ENCODE data around the gene HOXA5. TPM values are rescaled to one million over a fixed set of nuclear protein-coding genes. Genes with fewer than 3 reads are reported as not detected.

The HOXA5 gene
- total and polyA plus RNA-seq, 10 of the 15 experiments (the other 5 are each of a cell fraction or from before 2014, with no cell fraction given): 0.05 to 0.13 TPM; not detected in 8

- TF ChIP-seq, protein P1, sequence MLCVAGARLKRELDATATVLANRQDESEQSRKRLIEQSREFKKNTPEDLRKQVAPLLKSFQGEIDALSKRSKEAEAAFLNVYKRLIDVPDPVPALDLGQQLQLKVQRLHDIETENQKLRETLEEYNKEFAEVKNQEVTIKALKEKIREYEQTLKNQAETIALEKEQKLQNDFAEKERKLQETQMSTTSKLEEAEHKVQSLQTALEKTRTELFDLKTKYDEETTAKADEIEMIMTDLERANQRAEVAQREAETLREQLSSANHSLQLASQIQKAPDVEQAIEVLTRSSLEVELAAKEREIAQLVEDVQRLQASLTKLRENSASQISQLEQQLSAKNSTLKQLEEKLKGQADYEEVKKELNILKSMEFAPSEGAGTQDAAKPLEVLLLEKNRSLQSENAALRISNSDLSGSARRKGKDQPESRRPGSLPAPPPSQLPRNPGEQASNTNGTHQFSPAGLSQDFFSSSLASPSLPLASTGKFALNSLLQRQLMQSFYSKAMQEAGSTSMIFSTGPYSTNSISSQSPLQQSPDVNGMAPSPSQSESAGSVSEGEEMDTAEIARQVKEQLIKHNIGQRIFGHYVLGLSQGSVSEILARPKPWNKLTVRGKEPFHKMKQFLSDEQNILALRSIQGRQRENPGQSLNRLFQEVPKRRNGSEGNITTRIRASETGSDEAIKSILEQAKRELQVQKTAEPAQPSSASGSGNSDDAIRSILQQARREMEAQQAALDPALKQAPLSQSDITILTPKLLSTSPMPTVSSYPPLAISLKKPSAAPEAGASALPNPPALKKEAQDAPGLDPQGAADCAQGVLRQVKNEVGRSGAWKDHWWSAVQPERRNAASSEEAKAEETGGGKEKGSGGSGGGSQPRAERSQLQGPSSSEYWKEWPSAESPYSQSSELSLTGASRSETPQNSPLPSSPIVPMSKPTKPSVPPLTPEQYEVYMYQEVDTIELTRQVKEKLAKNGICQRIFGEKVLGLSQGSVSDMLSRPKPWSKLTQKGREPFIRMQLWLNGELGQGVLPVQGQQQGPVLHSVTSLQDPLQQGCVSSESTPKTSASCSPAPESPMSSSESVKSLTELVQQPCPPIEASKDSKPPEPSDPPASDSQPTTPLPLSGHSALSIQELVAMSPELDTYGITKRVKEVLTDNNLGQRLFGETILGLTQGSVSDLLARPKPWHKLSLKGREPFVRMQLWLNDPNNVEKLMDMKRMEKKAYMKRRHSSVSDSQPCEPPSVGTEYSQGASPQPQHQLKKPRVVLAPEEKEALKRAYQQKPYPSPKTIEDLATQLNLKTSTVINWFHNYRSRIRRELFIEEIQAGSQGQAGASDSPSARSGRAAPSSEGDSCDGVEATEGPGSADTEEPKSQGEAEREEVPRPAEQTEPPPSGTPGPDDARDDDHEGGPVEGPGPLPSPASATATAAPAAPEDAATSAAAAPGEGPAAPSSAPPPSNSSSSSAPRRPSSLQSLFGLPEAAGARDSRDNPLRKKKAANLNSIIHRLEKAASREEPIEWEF (IDR thresholded peaks at IDR 0.05; ENCODE audit: insufficient replicate concordance, low read depth, low read length): no peak
- no peak for TF ChIP-seq WRNIP1 (IDR thresholded peaks at IDR 0.05; ENCODE audit: borderline replicate concordance, low read depth, low read length)
- TF ChIP-seq PML (IDR thresholded peaks at IDR 0.05; ENCODE audit: low read length): no peak
- TF ChIP-seq, protein P2, sequence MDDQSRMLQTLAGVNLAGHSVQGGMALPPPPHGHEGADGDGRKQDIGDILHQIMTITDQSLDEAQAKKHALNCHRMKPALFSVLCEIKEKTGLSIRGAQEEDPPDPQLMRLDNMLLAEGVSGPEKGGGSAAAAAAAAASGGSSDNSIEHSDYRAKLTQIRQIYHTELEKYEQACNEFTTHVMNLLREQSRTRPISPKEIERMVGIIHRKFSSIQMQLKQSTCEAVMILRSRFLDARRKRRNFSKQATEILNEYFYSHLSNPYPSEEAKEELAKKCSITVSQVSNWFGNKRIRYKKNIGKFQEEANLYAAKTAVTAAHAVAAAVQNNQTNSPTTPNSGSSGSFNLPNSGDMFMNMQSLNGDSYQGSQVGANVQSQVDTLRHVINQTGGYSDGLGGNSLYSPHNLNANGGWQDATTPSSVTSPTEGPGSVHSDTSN (IDR thresholded peaks at IDR 0.05; ENCODE audit: insufficient replicate concordance, low read depth, low read length): no peak
Observed at GRCh38 chr7:27109466-27110185, 33.9 kb downstream of the HOXA5 start (continued).
